ENCODE results near the gene ADAMTS19.

Gene ADAMTS19

GRCh38 chr5:129689045-129689444 is 228.9 kb downstream of the ADAMTS19 start:
- no peak for DNase-seq (ENCODE audit: low read depth)

- no peak for DNase-seq (ENCODE audit: low read depth)
Observed at GRCh38 chr5:129691220-129691619, 231.1 kb downstream of the ADAMTS19 start.

GRCh38 chr5:129696636-129697035 is 236.5 kb downstream of the ADAMTS19 start:
- no peak for DNase-seq (ENCODE audit: low read depth)

DNA sequence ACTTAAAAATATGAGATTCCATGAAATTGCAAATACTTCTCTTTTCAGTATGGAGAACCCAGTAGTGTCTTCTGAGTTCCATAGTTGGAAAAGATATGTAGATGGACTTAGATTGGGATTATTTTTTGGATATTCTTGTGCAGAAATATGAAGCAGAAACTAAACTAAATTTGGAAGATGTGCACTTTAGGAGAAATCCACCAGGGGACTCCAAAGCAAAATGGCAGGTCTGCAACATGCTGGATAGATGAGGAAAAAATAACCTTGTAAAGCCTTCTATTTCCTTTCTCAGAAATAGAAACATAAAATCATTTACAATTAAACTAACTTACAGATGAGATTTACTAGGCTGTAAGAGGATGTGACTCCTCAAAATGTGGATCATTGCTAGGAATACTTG is 238.6 kb downstream of the ADAMTS19 start:
- DNase-seq (ENCODE audit: low read depth), result no peak

DNA sequence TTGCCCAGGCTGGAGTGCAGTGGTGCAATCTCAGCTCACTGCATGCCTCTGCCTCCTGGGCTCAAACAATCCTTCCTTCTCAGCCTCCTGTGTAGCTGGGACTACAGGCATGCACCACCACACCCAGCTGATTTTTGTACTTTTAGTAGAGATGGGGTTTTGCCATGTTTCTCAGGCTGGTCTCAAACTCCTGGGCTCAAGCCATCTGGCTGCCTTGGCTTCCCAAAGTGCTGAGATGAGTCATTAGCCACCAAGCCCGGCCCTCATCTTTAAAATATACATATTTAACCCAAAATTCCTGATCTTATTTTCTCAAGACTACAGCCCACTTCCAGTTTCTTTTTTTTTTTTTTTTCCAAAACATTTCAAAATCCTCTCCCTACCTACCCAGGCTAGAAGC is 256.1 kb downstream of the ADAMTS19 start:
- DNase-seq (ENCODE audit: low read depth), result no peak

DNA sequence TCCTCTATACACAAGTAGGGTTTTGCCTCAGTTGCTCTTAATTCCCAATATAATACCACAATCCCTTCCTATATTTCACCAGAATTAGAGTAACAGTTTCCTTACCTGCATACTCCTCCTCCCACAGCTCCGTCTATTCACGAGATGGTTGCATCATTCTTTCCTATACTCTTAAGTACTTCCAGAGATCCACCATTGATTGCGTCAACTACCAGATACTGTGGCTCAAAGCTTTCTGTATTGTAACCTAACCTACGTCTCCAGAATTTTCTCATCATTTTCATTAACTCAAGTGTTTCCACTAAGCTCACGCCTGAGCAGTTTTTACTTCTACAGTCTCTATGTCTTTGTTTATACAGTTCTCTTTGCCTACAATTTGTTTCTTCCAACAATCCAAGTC is 256.6 kb downstream of the ADAMTS19 start:
- no peak for DNase-seq (ENCODE audit: low read depth)

- DNase-seq (ENCODE audit: low read depth), result no peak
Observed at GRCh38 chr5:129717751-129718310, 257.7 kb downstream of the ADAMTS19 start.

DNA sequence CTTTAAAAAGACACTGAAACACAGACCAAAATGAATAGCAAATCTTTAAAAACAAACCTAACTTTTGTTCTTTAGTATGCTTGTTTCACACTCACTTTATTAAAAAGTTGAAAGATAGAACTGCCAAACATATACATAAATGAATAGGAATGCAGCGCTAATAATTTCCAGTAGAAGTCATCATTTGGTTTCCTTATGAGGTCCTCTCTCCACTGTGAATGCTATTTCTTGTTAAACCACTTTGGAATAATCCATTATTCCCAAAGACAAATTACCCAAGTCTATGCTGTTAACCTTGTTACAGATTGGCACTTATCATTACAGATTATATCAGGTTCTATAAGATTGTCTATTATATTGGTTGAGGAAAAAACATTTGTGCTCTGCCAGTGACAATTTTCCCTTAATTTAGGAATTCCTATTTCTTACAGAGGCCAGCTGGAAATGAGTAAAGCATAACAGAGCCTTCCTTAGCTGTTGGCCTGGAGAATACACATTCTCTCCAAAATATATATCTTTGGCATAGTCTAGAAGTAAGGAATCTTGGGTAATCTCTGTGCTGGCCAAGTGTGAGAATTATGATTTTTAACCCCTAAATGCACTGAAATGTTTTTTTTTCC is 258.5 kb downstream of the ADAMTS19 start:
- DNase-seq (ENCODE audit: low read depth), result no peak

GRCh38 chr5:129724222-129724621 is 264.1 kb downstream of the ADAMTS19 start:
- no peak for DNase-seq (ENCODE audit: low read depth)

DNA sequence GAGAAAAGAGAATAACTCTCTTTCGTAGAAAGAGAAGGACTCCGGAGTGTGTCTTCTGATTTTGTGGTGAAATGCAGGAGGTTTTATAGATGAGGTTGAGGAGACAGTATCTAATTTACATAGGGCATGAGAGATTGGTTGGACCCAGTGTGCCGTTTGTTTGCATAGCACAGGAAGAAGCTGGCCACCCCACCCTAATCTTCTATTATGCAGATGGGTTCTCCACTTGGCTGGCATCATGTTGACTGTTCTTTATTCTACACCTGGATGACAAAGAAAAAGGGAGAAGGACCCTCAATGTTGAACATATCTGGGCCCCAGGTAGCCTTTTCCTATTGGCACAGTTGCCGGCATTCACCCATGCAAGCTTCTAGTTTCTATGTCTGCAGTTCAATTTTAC is 264.5 kb downstream of the ADAMTS19 start:
- DNase-seq (ENCODE audit: low read depth), result no peak

GRCh38 chr5:129739773-129740172 is 279.7 kb downstream of the ADAMTS19 start:
- DNase-seq (ENCODE audit: low read depth), result no peak

DNA sequence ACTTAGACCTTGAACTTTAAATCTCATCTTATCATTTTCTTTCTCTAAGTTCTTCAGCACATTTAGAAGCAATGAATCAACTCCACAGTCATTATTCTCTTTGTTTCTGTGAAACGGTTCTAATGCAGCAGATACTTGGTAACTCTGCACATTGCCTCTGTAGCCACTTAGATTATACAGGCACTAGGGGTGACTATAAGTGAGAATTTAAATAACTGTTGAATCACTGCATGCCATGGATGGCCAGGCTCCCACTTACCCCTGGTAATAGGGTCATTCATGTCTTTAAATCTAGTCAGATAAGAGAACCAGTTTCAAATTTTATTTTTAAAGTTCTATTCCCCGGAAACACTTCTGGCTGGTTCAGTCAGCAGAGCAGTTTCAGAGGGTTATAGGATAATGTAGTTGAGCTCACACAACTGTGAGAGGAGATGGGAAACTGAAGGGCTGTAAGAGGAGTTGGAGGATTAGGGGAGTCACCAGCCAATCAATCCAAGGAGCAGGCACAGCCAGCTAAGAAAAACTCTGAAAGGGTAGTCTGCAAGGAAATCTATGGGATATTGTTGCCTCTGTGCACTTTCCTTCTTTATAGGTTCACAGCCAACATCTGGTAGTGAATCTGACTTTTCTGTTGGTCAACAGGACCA is 283.6 kb downstream of the ADAMTS19 start:
- DNase-seq (ENCODE audit: low read depth), result no peak

DNA sequence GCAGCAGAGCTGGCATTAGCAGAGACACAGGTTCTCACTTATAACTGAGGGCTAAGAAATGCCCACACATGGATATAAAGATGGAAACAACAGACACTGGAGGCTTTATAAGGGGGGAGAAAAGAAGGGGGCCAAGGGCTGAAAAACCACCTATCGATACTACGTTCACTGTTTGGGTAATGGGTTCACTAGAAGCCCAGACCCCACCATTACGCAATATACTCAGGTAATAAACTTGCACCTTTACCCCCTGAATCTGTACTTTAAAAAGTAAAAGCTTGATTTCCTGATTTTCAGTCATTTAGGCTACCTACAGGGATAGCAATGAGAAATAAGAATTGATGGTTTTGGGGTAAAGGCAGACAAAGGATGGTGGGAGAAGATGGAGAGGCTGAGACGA is 285.9 kb downstream of the ADAMTS19 start:
- DNase-seq (ENCODE audit: low read depth), result no peak

DNA sequence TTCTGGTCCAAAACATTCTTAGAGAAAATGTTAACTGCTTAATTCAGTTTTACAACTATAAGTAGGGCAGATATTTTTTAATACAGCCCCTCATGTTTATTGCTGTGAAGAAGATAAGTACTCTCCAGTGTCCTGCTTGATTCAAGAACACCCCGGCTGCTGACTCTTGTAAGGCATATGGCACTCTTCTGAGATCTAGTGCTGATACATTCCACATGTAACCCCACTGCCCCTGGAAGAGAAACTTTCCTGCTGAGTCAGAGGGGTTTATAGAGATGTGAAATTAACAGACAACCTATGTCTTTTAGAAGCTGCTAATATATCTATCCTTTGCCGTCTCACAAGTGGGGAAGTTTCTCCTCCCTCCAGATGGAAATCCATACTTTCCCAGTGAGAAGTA is 286.8 kb downstream of the ADAMTS19 start:
- DNase-seq (ENCODE audit: low read depth), result no peak

DNA sequence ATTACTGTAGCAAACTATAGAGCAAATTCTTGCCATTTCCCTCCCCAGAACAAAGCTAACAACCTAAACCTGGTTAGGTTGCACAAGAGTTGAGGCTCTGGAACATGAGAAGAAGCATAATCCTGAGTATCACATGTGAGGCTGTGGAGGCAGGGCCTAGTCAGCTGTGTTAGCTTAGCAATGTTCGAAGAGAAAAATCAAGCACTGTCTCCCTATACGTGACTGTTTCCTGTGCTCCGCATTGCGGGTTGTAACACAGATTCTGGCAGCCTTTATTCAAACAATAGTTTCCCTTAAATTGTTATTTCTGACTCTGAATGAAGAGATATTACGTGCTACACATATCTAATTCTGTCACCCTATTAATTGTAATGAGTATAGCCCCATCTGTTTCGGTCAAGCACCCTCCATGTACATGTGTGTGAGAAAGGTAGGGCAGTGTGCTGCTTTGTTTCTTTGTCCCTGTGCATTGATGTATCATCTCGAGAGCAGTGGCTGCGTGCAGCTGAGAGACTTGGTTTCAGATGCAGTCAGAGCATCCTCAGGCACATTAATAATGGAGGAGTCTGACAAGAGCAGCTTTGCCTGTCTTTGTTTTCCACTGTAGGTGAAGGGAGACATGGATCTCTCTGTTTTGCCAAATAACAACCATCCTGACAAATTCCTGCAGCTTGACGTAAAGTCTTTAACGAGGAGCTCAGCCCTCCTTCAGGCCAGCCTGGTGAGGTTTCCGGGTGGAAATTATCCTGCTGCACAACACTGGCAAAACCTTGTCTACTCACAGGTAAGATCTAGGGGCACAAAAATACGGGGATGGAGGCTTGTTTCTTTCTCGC is 287.7 kb downstream of the ADAMTS19 start, which contains the start of gene MINAR2:
MINAR2 (plus strand) TSS at position 523 of the 836 bp plus-strand sequence; CDS start at position 620, 97 bp downstream.
- DNase-seq (ENCODE audit: low read depth), result no peak

GRCh38 chr5:129748913-129749880 is 289.1 kb downstream of the ADAMTS19 start:
- DNase-seq (ENCODE audit: low read depth), result no peak

GRCh38 chr5:129760636-129761325 is 300.7 kb downstream of the ADAMTS19 start:
- no peak for DNase-seq (ENCODE audit: low read depth)

DNA sequence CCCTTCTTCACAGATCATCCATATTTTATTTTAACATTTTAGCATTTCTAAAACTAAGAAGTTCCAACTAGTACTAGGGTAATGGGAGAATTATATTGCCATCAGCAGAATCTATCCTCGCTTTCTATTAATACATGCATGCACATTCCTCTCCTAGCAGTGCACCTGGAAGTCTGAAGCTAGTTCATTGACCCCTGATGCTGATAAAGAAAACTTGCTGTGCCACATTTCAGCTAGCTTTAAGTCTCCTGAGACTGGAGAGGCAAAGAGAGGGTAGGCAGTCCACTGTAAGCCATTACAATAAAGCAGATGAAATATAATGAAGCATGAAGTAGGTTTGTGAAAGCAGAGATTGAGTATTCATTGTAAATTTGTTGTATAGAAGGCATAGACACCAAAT is 303.6 kb downstream of the ADAMTS19 start:
- no peak for DNase-seq (ENCODE audit: low read depth)

GRCh38 chr5:129766798-129767197 is 306.7 kb downstream of the ADAMTS19 start:
- no peak for DNase-seq (ENCODE audit: low read depth)

GRCh38 chr5:129767927-129768380 is 307.9 kb downstream of the ADAMTS19 start:
- peak; percentile 75 for DNase-seq (ENCODE audit: low read depth)

GRCh38 chr5:129768735-129769134 is 308.6 kb downstream of the ADAMTS19 start:
- DNase-seq (ENCODE audit: low read depth), result no peak

Data from non-pigmented ciliary epithelial cell (primary cell).